Right cardiac atrium (tissue), 5 donors: ENCODE results near the gene FOXD4L4. TPM values are rescaled to one million over a fixed set of nuclear protein-coding genes. Genes with fewer than 3 reads are reported as not detected.
"Not testable (repeated sequence)": the region's sequence is repeated elsewhere in the genome, so short reads cannot be mapped to it uniquely, and the experiment has no call there.

Source experiments
- ATAC-seq, 2 donors: fragments of 200-7000 bp; cut with Tn5 transposase; one replicate each; pipeline versions ENCODE4 v1.8.0 to v1.9.1; 2020; ENCODE audit warnings: moderate library complexity in 2 of 2, mild to moderate bottlenecking in 1 of 2
- DNase-seq, 3 donors: peaks; one replicate each; pipeline ENCODE4 v3.0.0-alpha.2; 2020
- H3K27ac ChIP-seq: one replicate; pipeline ENCODE4 v1.5.1; 2013; ENCODE audit warnings: mild to moderate bottlenecking, low read length, control low read depth, moderate library complexity
- H3K27me3 ChIP-seq: one replicate; pipeline ENCODE4 v1.6.1; 2013; ENCODE audit not compliant: control insufficient read depth, insufficient read depth
- H3K4me1 ChIP-seq: one replicate; pipeline ENCODE4 v1.6.1; 2013; ENCODE audit warnings: low read length; ENCODE audit not compliant: control insufficient read depth, insufficient read depth
- H3K4me3 ChIP-seq: one replicate; pipeline ENCODE4 v1.5.1; 2013; ENCODE audit warnings: low read length, control low read depth
- H3K9me3 ChIP-seq: one replicate; pipeline ENCODE4 v1.6.1; 2013; ENCODE audit warnings: low read length; ENCODE audit not compliant: control insufficient read depth
- WGBS: extraction: QIAGEN DNeasy Blood & Tissue Kit; methylation state at CpG from one replicate; pipeline ENCODE4 v1.1.7; 2013; 5-methylcytosine and 5-hydroxymethylcytosine counted together
- intact Hi-C, 4 donors: fragments of 100-400 bp; cut with DNase I; formaldehyde crosslinking; loops; one replicate each; pipeline versions ENCODE4 v1.11.0 to v1.14.0; 2022 to 2023
- long read RNA-seq, 4 donors: library from polyadenylated mRNA; unstranded; transcript quantifications; one replicate each; pipeline ENCODE4 v2.0.0, GENCODE V29; 2020 to 2021
- polyA plus RNA-seq: library from polyadenylated mRNA; stranded (reverse); fragments of 200-250 nt; gene quantifications from one replicate; pipeline ENCODE4 v1.2.3, GENCODE V29; 2013
- total RNA-seq, 4 donors: library from RNA; stranded (reverse); fragmentation: NEBNext Ultra II Directional; extraction: Animal tissue kit (Norgen Biotek cat#: 25700); gene quantifications; one replicate each; pipeline ENCODE4 v1.2.1, GENCODE V29; 2021
- donor health status: healthy with polysubstance abuse.
- donor health status: DM: no; HTN: yes; CAD: no.
- donor health status: DM: no; HTN: no; CAD: no.
- donor health status: DM: no; HTN: yes; CAD: no; lungs with severe emphysema.
- donor health status: DM: yes; HTN: yes; CAD: no.

Gene FOXD4L4
- total RNA-seq, result under 1 TPM in 2 of 4 donors, not detected in 2; 0.12 to 0.22 TPM
- polyA plus RNA-seq, result 0.05 TPM
- long read RNA-seq, donor 1, result 0 reads
- long read RNA-seq, donor 2, result 0 reads
- long read RNA-seq, donor 3, result 0 reads
- long read RNA-seq, donor 4, result 0 reads

DNA sequence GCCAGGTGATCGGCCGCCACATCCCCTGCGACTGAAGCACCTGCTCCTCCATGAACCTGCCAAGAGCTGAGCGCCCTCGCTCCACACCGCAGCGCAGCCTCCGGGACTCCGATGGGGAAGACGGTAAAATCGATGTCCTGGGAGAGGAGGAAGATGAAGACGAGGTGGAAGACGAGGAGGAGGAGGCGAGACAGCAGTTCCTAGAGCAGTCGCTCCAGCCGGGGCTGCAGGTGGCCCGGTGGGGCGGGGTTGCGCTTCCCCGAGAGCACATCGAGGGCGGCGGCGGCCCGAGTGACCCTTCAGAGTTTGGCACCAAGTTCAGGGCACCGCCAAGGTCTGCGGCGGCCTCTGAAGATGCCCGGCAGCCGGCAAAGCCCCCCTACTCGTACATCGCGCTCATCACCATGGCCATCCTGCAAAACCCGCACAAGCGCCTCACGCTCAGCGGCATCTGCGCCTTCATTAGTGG lies at the start of gene FOXD4L4:
TSS of gene FOXD4L4 (plus strand) at position 51 of the 469 bp plus-strand sequence. CDS start at position 51, 0 bp downstream.
- intact Hi-C loops, ATAC-seq, H3K27me3 ChIP-seq, H3K27ac ChIP-seq, H3K4me3 ChIP-seq, H3K9me3 ChIP-seq, H3K4me1 ChIP-seq: not testable (repeated sequence)
- 8% methylated on average over 20 of the region's 38 CpGs for WGBS
- peak in 2 of 3 donors; percentile 18 to 33 for DNase-seq

DNA sequence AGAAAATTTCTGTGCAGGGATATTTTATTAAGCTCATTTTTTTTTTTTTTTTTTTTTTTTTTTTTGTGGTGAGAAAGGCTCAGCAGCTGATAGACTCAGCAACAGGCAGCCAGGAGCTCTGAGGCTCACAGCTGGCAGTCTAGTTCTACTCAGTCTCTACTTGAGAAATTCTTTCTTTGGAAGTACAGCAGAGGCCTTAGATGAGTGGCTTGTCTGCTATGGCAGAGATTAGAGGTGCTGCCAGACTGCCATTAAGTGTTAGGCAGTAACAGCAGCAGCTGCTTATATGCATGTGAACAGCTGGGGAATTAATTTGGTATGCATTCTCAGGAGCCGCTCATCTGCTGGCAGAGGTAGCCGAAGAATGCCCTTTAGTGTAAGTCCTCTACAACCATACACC lies 33.4 kb upstream of the FOXD4L4 start:
- 100% methylated on average over 1 of the region's 2 CpGs for WGBS
- intact Hi-C loops, H3K4me1 ChIP-seq, H3K27ac ChIP-seq, H3K9me3 ChIP-seq, ATAC-seq, H3K27me3 ChIP-seq, H3K4me3 ChIP-seq: not testable (repeated sequence)
- peak in 1 of 3 donors; percentile 17 for DNase-seq

DNA sequence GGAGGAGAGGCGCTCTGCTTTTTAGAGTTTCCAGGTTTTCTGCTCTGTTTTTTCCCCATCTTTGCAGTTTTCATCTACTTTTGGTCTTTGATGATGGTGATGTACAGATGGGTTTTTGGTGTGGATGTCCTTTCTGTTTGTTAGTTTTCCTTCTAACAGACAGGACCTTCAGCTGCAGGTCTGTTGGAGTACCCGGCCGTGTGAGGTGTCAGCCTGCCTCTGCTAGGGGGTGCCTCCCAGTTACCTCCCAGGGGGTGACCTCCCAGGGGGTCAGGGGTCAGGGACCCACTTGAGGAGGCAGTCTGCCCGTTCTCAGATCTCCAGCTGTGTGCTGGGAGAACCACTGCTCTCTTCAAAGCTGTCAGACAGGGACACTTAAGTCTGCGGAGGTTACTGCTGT lies 22.5 kb upstream of the FOXD4L4 start:
- WGBS, result 73% methylated on average over 3 of the region's 5 CpGs
- H3K27ac ChIP-seq, H3K27me3 ChIP-seq, H3K4me1 ChIP-seq, ATAC-seq, H3K9me3 ChIP-seq, H3K4me3 ChIP-seq, DNase-seq, intact Hi-C loops: not testable (repeated sequence)

DNA sequence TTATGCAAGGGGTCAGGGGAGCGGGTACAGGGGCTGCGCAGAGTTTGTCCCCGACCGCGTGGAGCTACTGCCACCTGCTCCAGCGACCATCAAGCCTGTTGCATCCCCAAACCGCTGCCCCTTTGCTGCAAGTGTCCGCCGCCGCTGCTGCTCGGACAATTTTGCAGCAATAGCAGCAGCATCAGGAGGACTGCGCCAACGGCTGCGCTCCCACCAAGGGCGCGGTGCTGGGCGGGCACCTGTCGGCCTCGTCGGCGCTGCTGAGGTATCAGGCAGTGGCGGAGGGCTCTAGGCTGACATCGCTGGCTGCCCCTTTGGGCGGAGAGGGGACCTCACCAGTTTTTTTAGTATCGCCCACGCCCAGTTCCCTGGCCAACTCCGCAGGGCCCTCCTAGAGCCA lies 1.2 kb downstream of the FOXD4L4 start:
- H3K27ac ChIP-seq, H3K27me3 ChIP-seq, intact Hi-C loops, H3K4me3 ChIP-seq, DNase-seq, ATAC-seq, H3K4me1 ChIP-seq, H3K9me3 ChIP-seq: not testable (repeated sequence)
- 0% methylated on average over 5 of the region's 27 CpGs for WGBS

Other genes starting within 250 kb of the FOXD4L4 start
- 10 to 100 TPM; 17.6 to 27.3 (median 19.8) TPM for gene ZNG1E, start 61.2 kb upstream of the FOXD4L4 start, total RNA-seq
- gene ZNG1E, start 61.2 kb upstream of the FOXD4L4 start, polyA plus RNA-seq, result 20.8 TPM